PC-9 (cell line): ENCODE results near the gene XIRP2.

Experiments
- CTCF ChIP-seq: fragments of 200-600 bp; sonication (generic); conservative IDR thresholded peaks from 2 replicates; pipeline ENCODE4 v1.6.1; 2017; ENCODE audit warnings: mixed run types, antibody characterized with exemption, mild to moderate bottlenecking, moderate library complexity
- EZH2 ChIP-seq: fragments of 200-600 bp; sonication (generic); IDR thresholded peaks from 2 replicates; pipeline ENCODE4 v1.8.0; 2017; ENCODE audit warnings: antibody characterized with exemption, low read depth

GRCh38 chr2:167287212-167287611 is 398.9 kb downstream of the XIRP2 start:
- TF ChIP-seq CTCF: no peak
- no peak for TF ChIP-seq EZH2
